Measurements from ENCODE around the gene HOXA5.

GRCh38 chr7:27113991-27114769 is 29.3 kb downstream of the HOXA5 start:
- TF ChIP-seq CTCF (conservative IDR thresholded peaks at IDR 0.05; ENCODE audit: low read length) (no peak), EZH2phosphoT487 (IDR thresholded peaks at IDR 0.05; ENCODE audit: borderline replicate concordance, low read depth, low read length) (no peak)

Data from OCI-LY7 (cell line).